DMS53 (cell line): ENCODE measurements around the gene SWAP70.
"Not testable (repeated sequence)": the region's sequence is repeated elsewhere in the genome, so short reads cannot be mapped to it uniquely, and the experiment has no call there.

Experiments used
- DNase-seq: peaks from one replicate; lab custom pipeline; 2025; lab: John Stamatoyannopoulos, UW

The SWAP70 gene

DNA sequence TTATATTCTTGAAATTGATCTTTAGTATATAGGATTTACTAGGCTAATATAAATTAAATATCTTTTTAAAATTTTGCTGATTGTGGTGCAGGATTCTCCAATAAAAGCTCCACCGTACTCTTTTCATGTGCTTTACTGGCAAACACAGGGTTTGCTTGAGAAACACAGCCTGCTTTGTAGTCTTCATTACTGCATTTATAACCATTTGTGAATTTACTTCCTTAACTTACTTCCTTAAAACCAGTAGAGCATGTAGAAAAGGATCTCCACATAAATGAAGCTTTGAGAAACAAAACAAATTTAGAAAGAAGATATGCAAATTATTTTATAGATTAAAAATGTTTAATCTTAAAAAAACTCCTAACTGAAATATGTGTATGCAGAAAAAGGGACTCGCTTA lies 28.8 kb downstream of the SWAP70 start:
- DNase-seq = no peak

DNA sequence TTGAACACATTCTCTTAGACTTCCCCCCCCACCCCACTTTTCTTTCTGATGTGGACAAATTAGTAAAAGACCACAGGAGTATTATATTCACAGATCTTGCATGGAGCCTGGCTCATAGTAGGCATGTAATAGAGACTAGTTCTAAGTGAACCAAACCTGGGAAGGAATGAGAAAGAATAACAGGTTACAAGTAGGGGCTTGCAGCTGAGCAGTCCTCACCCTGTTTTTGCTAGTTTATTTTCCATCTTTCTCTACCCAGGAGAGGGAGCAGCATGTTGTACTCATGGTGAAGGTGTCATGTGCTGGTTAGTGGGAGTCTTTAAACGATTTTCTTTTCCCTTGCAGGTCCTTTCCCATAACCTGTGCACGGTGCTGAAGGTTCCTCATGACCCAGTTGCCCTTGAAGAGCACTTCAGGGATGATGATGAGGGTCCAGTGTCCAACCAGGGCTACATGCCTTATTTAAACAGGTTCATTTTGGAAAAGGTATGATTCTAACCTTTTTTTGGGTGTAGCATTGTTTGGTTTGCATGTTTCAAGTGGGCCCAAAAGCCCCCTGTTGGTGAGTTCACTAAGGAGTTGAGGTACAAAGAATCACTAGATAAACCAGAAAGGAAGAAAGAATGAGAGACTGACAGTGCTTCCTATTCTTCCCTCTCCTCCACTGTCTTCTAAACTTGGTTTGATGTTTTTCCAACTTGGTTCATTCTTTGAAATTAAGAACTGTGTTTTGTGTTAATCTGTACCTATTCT lies 30.1 kb downstream of the SWAP70 start:
- DNase-seq = no peak

DNA sequence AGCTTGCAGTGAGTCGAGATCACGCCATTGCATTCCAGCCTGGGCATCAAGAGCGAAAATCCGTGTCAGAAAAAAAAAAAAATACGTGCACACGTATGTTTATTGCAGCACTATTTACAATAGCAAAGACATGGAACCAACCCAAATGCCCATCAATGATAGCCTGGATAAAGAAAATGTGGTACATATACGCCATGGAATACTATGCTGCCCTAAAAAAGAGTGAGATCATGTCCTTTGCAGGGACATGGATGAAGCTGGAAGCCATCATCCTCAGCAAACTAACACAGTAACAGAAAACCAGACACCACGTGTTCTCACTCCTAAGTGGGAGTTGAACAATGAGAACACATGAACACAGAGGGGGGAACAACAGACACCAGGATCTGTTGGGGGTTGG lies 31.4 kb downstream of the SWAP70 start:
- not testable (repeated sequence) for DNase-seq

DNA sequence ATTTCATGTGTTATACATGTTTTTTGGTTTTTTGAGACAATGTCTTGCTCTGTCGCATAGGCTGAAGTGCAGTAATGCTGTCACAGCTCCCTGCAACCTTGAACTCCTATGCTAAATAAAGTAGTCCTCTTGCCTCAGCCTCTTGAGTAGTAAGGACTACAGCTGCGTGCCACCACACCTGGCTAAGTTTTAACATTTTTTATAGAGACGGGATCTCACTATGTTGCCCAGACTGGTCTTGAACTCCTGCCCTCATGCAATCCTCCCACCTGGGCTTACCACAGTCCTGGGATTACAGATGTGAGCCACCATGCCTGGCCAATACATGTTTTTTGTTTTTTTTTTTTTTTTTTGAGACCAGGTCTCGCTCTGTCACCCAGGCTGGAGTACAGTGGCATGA lies 33.9 kb downstream of the SWAP70 start:
- DNase-seq = no peak

DNA sequence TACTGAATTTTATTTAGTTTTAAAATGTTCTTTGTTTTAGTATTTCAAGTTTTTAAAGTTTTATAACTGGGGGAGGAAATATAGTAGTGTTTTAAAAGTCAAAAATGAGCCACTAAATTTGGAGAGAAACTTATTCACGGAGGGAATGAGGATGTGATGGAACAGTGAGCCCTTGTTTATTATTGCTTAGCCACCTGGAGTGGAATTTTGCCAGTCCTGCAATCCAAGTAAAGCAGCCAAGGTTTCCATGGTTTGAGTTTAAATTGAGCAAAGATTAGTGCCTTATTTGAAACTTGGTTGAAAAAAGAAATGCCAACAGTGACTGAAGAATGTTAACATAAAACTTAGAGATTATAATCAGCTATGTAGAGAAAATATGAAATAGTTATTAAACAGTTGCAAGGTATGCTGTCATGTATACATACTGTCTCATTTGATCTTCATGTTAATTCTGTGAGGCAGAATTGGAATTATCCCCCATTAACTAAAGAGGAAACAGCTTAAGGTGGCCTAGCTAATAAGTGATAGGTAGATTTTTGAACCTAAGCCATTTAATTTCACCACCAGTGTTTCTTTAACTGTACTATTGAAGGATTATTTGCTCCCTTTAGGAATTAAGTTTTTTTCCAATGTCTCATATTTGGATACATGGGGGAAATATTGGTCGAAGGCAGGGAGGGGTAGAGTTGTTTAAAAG lies 36.4 kb downstream of the SWAP70 start:
- no peak for DNase-seq

DNA sequence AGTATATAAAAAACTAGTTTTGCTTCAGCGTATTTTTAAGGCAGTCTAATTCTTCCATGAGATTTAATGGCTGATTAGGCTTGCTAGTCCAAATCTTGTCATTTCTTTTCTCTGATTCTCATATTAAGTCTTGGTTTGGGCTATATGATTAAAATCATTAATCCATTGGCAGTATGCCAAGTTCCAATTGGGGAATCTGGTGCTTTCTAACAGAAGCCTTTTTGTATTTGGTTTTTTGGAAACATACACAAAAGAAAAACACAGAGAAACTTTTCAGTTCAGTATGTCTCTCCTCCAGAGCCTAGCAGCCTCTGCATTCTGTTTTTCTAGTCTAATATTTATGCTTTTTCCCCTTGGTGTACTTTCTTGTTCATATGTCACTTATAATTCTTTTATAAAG lies 37.9 kb downstream of the SWAP70 start:
- no peak for DNase-seq

DNA sequence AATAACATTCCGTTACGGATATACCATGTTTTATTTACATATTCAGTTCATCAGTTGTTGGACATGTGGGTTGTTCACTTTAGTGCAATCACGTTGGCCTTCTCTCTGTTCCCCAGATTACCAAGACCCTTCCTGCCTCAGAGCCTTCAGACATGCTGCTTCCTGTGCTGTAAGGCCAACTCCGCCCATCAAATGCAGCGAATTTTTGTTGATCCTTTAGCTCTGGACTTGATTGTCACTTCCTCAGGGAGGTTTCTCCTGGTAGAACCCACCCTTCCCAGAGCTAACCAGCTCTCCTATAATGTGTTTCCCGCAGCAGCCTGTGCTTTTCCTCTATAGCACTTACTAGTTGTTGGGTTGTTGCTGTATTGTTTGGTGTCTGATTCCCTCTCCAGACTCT lies 39.4 kb downstream of the SWAP70 start:
- no peak for DNase-seq

DNA sequence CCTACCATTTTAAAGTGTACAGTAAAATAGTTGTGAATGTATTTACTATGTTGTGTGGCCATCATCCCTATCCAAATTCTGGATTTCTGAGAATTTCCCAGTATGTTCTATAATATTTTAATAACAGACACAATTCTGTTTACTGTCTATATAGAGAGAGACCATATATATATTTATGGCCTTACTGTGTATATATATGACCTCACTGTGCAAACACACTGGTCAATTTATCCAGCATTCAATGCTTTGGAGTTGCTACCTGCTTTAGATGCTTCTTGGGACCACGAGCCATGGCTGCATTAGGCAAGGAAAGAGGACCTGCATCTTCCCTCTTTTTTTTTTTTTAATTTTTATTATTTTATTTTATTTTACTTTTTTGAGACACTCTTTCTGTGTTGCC lies 40.2 kb downstream of the SWAP70 start:
- DNase-seq = peak; percentile 44

DNA sequence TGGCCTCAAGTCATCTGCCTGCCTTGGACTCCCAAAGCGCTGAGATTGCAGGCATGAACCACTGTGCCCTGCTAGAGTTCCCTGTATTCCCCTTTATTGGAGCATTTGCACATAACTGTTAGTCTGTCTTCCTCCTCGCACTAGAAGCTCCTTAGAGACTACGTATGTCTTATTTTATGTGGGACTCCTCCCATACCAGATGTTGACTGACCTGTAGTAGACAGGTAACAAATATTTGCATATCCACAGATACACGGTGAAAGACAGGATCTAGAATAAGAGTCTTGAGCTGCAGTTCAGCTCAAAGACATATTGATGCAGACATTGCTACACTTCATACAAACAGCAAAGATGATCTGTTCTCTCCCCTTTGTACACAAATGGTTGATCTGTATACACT lies 40.7 kb downstream of the SWAP70 start:
- DNase-seq = no peak

DNA sequence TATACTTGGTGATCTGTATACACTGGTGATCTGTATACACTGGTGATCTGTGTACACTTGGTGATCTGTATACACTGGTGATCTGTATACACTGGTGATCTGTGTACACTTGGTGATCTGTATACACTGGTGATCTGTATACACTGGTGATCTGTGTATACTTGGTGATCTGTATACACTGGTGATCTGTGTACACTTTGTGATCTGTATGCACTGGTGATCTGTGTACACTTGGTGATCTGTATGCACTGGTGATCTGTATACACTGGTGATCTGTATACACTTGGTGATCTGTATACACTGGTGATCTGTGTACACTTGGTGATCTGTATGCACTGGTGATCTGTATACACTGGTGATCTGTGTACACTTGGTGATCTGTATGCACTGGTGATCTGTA lies 41.5 kb downstream of the SWAP70 start:
- not testable (repeated sequence) for DNase-seq

DNA sequence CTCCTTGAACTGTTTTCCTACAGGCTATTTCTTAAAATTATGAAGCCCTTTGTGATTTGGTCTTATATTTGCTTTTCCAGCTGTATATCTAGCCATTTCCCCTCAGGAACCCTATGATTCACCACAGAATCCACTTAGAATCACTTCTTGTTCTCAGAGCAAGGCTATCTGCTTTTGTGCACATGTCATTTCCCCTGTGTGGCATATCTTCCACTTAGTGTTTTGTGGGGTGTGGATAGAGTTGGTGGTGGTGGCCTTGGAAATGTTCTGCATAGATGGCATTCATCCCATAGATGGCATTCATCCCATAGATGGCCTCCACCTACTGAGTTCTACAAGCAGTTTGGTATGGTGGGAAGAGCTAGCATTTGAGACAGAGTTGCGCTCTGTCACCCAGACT lies 44.7 kb downstream of the SWAP70 start:
- DNase-seq = no peak

DNA sequence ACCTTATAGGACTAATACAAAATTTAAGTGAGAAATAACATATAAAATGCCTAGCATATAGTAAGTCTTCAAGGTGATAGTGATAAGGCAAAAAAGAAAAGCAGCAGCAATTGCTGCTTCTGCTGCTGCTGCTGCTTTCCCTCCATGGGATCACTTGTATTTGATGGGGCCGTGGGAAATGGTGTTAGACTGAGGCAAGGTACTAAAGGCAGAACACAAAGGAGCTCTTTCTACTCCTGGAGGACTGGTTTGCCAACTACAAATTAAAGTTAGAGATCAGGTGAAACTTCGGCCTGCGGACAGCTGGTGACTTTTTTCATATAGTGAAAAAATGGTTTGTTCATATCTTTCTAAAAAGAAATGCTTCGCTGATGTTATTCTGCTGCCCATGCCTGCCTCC lies 46.3 kb downstream of the SWAP70 start:
- DNase-seq = no peak

DNA sequence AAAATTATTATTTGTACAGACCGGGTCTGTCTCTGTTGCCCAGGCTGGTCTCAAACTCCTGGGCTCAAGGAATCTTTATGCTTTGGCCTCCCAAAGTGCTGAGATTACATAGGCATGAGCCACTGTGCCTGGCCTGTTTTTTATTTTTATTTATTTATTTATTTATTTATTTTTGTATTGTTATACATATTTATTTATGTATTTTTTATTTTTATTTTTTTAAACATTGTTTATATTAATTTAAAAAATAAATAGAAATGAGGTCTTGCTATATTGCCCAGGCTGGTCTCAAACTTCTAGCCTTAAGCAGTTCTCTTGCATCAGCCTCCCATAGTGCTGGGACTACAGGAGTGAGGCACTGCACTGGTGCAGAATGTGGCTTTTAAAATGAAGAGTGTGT lies 47.0 kb downstream of the SWAP70 start:
- no peak for DNase-seq

DNA sequence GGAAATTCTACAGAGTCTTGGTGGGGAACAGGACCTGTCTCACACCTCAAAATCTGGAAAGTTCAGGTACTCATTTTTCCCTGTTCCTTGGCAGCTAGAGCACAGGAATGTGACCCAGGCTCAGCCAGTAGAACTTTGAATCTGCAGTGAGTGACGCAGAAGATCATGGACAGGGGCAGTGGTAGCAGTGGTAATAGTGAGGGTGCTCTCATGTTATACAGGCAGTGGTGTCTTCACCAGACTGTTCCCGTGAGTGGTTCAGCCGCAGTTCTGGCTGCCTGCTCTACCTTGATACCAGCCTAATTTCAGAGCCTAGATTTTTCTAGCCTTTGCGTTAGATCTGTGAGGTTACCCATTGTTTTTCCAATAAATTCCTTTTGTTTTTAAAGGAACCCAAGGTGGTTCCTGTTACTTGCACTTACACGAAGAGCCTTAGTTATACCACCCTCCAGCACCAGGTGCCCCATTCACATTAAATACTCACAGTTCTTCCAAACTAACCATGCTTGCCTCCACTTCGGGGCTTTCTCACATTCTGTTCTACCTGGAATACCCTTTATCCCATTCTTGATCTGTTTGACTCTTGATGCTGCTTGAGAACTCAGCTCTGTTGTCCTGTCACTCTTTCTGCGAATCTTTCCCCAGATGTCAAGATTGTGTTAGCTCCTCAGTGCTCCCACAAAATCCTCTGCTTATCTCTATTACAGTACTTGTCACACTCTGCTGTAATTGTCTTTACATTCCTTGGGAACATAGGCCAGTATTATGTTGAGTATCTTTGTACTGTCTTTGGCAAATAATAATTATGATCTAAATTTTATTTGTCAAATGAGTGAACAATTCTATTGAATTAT lies 47.8 kb downstream of the SWAP70 start:
- no peak for DNase-seq

DNA sequence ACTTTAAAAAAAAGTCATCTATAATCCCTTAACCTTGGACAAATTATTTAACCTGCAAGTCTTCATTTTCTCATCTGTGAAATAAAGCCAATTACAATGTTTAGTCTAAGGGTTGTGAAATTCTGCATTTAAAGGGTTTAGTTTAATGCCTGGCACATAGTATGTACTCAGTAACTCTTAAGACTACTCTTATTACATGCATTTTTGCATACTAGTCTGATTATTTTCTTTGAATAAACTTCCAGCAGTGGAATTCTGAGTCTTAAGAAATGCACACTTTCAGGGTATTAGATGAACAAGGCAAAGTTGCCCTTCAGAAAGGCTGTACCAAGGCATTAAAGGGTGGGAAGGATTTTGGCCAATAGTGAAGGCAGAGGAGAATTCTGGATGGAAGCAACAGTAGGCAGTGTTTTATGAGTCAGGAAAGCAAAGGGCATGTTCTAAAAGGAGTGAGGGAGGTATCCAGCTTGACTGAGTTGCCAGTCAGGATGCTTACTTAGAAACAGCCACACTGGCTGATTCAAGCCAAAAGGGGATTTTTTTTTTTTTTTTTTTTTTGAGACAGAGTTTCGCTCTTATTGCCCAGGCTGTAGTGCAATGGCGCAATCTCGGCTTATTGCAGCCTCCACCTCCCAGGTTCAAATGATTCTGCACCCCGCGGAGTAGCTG lies 50.5 kb downstream of the SWAP70 start:
- no peak for DNase-seq

DNA sequence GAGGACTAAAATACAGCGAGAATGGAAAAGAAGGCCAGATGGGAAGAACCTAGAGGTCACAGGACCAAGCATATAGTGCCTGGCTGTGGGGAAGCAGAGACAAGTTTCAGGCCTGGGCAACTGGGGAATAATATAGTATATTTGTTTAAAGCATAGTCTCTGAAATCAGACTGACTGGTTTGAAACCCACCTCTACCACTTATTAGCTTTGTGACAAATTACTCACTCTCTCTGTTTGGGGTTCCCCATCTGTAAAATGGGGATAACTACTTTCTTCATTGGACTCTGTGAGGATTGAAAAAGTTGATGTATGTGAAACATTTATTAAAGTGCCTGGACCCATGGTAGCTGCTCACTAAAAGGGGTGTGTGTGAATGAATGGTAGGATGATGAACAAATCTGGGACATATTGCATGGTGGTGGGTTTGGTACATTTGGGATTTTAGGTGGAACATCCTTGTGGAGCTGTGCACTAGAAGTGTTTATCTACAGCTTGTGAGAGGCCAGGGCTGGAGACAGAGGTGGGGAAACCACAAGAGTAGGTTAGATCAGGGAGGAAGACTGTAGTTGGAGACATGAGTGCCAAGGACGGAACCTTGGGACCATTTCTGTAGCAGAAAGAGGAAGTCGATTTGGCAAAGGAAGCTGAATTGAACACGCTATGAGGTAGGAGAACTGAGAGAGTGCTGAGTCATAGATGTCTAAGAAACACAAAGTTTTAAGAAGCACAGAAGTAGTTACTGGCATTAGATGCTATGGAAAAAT lies 52.6 kb downstream of the SWAP70 start:
- DNase-seq = no peak

DNA sequence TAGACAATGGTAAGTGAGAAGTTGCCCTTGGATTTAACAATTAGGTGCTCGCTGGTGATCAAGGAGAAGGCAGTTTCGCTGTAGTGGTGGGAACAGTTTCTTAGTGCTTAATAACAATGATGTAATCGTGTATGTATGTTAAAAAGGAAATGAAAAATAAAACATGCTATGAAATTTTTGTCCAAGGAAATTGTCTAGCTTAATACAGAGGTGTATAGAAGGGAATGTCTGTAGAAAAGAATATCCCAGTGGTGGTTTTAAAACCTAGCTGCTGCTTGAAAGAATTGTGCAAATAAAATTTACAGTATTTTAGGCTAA lies 53.1 kb downstream of the SWAP70 start:
- DNase-seq = no peak

DNA sequence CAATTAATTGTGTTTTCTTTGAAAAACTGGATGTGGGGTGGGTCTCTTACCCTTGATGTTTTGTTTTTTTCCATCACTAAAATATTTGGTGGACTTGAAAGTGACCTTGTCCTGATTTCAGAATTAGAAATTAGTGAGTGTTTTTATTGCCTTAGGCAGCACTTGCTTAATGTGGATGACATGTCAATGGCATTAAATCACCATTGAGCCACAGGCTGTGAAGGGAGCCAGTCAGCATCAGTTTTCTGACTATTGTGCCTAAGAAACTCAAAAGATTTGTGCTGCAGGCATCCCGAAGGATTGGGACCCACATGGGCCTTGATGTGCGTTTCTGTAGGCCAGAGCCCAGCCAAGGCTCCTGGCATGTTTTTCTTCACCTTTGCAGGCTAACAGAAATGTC lies 53.8 kb downstream of the SWAP70 start:
- DNase-seq = no peak

DNA sequence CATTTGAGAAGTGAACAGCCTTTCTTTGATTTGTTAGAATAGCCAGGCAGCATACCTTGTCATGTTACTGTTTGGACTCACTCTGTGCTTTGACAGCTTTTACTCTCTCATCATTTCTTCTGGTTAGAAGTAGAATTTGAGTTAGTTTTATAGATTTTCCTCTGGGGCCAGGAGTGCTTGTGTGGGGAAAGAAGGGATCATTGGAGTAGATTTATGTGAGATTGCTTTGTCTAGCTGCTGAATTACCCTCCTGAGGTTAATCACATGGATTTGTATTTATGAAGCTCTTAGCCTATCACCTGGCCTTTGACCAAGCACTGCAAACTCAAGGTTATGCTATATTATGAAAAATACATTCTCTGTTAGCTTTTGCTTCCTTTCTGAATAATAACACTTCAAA lies 54.3 kb downstream of the SWAP70 start:
- DNase-seq = no peak

DNA sequence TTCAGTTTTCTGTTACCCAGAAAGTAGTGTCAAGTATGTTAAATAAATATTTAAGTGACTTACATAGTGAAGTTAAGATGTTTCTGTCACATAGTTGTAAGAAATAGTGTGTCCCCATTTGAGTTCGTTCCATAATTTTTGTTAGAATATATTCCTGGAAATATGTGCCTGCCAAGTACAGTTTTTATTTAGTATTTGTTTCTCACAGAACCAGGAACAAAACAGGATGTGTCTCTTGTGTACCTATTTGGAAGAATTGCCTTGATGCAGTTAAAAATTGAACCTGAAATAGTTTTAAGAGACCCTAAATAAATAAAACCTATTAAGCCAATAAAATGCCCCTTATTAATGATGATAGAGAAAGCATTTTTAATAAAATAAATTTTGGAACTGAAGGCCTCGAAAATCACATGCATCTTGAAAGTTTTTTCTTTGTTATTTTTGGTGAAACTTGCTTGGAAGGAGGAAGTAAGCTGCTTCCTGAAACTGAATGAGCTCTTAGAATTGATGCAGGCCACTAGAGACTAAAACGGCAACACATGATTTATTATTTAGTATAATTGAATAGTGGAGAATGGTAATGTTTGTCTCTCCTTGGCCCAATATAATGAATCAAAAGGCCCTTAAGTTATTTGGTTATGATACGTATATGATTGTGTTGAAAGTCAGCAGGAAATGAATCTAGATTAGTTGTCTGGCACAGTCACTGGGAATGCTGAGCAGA lies 55.9 kb downstream of the SWAP70 start:
- DNase-seq = no peak

DNA sequence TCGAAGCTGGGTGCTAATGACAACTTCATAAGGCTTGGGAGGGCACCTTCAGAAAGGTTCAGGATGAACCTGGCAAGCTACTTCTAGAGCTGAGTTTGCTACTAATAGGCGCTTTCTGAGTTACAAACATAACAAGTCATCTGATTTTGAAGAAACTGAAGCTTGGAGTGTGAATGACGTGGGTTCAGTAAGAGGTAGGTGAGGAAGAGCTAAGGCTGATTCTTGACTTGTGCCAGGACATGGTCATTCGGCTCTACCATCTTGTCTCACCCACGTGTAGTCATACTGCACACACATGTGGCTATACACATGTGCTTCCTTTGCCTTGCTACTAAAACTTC lies 56.4 kb downstream of the SWAP70 start:
- no peak for DNase-seq
